Measurements from ENCODE around the gene NTSR2.

DNA sequence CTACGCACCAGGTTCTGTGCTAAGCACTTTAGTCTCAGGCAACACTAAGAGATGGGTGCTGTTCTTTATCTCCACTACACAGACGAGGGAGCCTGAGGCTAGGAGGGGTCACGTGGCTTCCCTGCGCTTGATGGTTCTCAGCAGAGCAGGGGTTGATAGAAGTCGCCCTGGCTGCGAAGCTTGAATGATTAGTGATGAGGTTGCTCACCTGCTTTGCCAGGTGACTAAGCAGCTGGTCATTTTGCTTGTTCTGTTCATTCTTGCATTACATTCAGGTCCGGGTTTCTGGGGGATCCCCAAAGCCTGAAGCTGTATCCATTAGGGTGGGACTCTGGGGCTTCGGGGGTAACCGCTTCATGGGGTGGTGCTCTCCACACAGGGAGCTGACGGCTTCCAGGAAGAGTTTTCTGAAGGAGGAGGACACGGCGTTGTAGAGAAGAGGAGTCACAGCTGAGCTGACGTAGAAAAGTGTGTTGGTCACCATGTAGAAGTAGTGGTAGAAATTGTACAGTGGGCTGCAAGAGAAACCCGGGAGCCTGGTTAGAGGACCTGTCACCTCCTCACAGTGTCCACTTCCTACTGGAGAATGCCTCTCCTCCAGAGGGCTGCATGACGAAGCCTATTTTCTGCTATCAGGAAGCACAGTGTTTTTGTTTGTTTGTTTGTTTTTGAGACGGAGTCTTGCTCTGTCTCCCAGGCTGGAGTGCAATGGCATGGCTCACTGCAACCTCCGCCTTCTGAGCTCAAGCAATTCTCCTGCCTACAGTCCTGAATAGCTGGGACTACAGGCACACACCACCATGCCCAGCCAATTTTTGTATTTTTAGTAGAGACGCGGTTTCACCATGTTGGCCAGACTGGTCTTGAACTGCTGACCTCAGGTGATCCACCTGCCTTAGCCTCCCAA, 11.5 kb downstream of the NTSR2 start:
- TF ChIP-seq, protein P1, sequence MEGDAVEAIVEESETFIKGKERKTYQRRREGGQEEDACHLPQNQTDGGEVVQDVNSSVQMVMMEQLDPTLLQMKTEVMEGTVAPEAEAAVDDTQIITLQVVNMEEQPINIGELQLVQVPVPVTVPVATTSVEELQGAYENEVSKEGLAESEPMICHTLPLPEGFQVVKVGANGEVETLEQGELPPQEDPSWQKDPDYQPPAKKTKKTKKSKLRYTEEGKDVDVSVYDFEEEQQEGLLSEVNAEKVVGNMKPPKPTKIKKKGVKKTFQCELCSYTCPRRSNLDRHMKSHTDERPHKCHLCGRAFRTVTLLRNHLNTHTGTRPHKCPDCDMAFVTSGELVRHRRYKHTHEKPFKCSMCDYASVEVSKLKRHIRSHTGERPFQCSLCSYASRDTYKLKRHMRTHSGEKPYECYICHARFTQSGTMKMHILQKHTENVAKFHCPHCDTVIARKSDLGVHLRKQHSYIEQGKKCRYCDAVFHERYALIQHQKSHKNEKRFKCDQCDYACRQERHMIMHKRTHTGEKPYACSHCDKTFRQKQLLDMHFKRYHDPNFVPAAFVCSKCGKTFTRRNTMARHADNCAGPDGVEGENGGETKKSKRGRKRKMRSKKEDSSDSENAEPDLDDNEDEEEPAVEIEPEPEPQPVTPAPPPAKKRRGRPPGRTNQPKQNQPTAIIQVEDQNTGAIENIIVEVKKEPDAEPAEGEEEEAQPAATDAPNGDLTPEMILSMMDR (IDR thresholded peaks at IDR 0.05) = no peak
- TF ChIP-seq EP300 (IDR thresholded peaks at IDR 0.05) (no peak), POLR2AphosphoS5 (IDR thresholded peaks at IDR 0.05) (no peak)
